H54 (cell line): ENCODE results near the gene RASSF5.
A peak's percentile ranks its signal among the peaks of the same experiment; 100 is the strongest.

ENCODE experiments used
- DNase-seq: peaks from one replicate; pipeline ENCODE4 v3.0.0; 2011; ENCODE audit warnings: low spot score, mixed read lengths; ENCODE audit not compliant: insufficient read length
- FAIRE-seq: peaks from 3 replicates; lab custom pipeline; 2011; peaks lifted over from hg19 to GRCh38; lab: Jason Lieb, UNC
- POLR2A ChIP-seq: IDR thresholded peaks from 2 replicates; pipeline ENCODE4 v1.6.1; 2011; ENCODE audit warnings: low read depth, mild to moderate bottlenecking, low read length

RASSF5 gene

DNA sequence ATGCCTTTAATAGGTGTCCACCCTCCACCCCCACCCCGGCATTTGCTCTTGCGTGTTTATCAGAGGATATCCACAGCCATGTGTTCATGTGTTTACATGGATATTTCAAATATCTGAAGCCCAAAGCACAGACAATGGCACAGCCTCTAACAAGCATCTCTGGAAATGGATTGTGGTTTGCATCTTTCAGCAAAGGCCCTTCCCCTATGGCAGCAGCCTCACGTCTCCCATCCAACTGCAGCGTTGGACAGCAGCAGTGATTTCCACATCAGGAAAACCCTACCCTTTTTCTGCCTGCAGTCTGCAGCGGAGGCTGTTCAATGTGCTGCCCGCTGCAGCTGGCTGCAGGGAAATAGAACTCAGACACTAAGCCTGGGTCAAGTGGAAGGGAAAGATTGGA, 1.6 kb downstream of the RASSF5 start:
- DNase-seq (no peak), FAIRE-seq (no peak)
- no peak for TF ChIP-seq POLR2A

DNA sequence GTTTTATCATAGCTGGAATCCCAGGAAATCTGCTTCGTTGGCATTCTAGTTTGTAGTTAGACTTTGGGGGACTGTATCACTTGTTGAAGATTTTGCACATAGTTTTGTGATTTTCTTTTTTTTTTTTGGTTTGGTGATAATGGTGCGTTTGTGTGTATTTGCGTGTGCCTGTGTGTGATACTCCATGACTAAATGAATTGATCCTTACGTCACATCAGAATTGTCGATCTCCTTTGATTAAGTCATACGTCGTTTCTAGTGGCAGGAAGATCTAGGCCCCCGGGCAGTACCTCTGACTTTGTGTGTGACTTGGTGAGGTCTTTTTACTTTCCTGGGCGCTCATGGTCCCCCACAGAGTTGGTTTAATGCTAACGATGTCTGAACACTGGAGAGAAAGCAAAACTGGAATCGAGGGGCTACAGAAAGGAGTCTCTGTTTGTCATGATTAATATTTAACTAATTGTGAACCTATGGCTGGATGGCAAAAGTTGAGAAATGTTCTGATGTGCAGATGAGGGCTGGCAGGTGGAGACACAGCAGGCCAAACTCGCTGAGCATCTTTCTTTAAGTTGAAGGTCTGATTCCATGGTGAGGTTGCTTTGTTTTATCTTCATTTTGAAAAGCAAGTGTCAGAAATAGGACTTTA, 2.4 kb downstream of the RASSF5 start:
- no peak for DNase-seq
- no peak for FAIRE-seq
- TF ChIP-seq POLR2A = no peak

DNA sequence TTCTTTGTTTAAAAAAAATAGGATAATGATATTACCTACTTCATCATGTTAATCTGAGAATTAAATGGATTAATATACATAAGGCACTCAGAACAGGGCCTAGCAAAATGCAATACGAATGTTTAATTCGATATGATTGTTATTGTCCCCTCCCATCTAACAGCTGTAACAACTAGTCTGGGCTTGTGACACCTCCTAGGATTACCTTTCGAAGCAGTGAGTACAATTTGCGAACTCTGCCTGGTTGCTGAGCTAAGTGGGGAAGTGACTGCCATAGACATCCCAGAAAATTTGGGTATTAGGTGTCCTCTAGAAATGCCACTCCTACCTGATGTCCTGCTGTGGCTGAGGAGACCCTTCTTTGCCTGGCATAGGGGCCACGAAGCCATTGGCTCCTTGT, 3.0 kb downstream of the RASSF5 start:
- FAIRE-seq (no peak), DNase-seq (no peak)
- TF ChIP-seq POLR2A = no peak

DNA sequence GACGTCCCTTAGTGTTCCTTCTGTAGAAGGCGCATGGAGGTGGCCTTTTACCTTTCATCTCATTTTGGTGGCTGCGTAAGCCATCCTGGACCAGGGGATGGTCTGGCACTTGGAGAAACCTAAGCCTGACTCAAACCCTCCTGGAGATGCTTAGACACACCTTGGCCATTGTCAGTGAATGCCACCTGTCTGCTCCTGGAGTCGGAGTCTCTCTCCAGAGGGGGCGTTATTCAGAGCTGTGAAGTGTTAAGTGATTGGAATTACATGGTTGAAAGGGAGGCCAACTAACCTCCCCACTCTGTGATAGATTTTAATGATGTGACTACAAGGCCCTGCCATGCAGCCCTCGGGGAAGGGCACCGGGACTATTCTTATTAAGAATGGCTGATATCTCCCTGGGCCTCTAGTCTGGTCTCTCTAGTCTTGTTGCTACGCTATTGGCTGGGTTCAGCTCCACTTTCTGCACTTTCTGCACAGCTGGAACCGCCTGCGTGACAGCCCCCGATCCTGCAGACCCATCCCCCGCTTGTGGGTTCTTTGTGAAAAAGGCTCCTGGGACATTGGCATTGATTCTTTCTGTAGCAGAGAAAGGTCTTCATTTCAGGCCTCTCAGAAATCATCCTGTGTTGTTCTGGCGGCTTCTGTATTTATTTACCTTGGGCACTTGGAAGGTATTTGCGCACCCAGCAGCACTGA, 4.2 kb downstream of the RASSF5 start:
- FAIRE-seq = no peak

DNA sequence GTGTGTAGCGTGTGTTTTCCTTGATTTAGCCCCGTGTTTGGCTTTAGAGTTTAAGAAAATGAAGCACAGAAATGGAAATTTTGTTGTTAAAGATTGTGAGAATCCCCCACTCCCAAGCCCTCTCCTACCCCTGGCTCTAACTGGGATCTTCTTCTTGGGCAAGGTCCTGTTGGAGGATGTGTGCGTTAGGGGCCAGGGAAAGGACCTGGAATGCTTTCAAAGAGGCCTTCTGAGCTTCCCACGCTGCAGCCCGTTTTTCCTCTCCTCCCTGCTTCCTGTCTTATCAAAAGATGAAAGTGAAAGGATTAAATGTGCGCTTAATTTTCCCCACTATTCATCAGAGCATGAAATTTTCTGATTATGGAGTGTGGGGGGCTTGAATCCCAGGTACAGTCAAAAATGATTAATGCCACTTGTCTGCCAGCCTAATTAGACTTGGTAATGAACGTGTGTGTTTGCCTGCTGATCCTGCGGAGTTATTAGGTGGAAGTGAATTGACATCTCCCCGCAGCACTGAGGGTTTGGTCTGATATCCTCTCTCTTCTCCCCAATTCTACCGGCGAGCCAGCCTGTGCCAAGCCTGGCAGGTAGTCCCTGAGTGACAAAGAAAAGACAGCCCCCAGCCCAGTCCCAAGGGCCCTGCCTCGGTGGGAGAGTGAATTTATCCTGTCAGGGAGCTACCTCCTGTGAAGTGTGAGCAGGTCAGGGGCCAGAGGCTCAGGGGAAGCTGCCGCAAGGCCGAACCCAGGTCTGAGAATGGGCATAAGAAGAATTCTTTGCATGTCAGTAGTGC, 4.9 kb downstream of the RASSF5 start:
- FAIRE-seq = no peak
- DNase-seq = no peak
- TF ChIP-seq POLR2A = no peak

More for the DNA sequence above, 4.2 kb downstream of the RASSF5 start:
- no peak for DNase-seq
- TF ChIP-seq POLR2A = no peak

DNA sequence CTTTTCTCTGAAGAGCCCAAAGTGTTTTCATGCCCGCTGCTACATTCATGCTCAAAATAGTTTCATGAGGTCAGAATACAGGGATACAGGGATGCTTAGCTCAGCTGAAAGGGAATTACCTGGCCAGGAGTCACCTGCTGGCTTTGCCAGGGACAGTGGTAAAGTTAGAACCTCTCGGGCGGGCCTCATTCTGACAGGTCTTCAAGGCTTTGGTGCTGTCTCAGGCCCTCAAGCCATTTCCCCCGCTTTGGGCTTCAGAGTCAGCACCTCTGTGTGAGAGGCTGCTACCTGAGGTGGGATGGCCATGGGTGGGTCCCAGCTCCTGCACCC, 5.5 kb downstream of the RASSF5 start:
- no peak for DNase-seq
- no peak for TF ChIP-seq POLR2A
- no peak for FAIRE-seq

DNA sequence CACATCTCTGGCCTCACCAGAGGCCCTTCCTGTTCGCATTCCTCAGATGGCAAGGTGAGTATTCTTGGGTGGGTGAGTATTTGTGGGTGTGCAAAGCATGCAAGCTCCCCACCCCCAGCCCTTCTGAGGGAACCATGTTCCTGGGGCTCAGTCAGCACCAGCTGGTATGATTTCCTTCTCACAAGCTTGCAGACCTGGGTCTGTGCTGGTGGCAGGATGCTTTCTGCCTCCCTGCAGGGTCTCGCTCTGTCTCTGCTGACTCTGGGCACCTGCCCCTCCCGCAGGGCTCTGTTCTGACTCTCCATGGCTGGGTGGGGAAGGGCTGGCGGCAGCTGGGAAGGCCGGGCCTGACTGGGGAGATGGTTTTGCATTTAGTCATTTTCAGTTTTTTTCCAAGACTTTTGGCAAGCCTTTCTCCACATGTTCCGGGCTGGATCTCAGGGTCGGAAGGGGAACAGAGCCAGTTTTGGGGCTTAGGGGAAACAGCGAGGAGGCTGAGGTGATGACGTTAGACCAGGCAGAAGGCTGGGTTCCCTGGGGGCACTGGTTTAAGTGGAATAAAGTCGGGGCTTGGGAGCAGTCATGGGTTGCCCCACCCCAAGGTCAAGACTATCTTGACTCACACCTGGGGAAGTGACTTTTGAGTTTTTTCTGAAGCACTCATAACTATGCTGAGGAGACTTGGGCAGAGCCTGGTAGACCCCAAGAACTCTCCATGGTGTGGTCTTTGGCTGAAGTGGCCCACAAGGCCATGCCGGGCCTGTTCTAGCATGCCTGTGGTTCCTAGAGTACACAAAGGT, 6.2 kb downstream of the RASSF5 start:
- FAIRE-seq = no peak
- TF ChIP-seq POLR2A = no peak
- DNase-seq = peak; percentile 84

DNA sequence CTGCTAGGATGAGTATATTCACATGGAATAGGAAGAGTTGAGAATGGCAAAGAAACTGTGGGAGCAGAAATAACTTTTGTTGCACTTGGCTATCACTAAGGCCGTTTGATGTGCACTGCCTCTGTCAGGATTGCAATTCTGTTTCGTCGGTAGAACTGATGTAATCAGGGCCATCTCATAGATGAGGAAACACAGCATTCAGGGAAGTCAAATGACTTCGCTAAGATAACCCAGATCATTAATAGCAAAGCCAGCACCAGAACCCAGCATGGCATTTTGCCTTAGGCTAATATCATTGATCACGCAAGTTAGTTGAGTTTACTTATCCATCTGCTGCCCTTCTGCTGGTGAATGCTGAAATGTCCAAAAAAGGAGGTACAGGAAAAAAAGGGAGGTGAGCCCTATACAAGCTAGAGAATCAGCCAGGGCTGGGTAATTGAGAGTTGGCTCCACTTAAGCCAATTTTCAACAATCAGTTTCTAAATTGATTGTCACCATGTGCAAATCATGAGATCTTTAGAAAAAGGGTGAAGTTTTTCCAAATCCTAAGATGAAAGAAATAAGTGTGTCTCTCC, 7.6 kb downstream of the RASSF5 start:
- no peak for FAIRE-seq
- no peak for DNase-seq
- TF ChIP-seq POLR2A = no peak

DNA sequence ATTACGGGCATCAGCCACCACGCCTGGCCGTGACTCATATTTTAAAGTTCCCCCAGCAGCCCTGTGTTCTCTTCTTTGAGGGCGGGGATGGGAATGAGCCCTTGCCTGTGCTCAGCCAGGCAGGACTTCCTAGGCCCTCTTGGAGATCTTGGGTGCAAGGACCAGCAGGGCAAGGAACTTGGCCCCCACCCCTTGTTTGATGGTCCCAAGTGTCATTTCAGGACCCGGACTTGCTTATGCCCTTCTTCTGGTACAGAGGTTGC, 9.3 kb downstream of the RASSF5 start:
- no peak for FAIRE-seq

DNA sequence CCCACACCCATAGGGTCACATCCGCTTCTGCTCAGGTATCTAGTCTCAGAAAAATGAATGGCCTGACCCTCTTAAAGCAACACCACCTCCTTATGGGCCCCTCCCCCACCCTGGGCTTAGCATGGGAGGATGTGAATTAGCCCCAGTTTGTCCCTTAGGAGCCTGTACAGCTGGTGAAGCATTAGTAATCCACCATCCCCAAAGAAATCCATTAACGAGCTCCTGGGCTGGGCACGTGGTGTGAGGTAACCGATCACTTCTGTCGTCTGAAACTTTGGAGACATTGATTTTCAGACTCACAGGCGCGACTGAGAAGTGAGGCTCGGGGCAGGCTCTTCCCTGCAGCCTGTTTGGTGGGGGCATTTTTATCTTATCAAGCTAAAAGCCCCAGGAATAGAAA, 10.5 kb downstream of the RASSF5 start:
- no peak for FAIRE-seq
- no peak for DNase-seq

More for the DNA sequence above, 9.3 kb downstream of the RASSF5 start:
- no peak for TF ChIP-seq POLR2A
- DNase-seq = no peak

DNA sequence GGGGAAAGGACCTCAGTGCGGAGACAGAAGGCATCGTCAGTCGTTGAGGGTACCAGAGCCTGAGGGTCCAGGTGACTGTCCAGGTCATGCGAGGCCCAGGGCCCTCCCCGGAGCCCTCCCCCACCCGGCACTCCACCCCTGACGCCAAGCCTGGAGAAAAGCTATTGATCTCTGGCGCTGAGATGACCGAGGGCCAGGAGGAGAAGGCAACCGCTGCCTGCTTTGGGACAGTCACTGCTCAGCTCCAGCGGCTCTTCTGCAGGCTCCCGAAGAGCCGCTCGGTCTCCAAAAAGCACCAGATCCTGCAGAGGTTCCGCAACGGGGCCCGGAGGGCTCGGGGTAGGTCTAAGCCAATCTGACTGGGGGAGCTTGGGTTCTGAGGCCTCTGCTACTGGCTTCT, 10.9 kb downstream of the RASSF5 start:
- no peak for FAIRE-seq
- no peak for TF ChIP-seq POLR2A
- no peak for DNase-seq

More for the DNA sequence above, 10.5 kb downstream of the RASSF5 start:
- no peak for TF ChIP-seq POLR2A

DNA sequence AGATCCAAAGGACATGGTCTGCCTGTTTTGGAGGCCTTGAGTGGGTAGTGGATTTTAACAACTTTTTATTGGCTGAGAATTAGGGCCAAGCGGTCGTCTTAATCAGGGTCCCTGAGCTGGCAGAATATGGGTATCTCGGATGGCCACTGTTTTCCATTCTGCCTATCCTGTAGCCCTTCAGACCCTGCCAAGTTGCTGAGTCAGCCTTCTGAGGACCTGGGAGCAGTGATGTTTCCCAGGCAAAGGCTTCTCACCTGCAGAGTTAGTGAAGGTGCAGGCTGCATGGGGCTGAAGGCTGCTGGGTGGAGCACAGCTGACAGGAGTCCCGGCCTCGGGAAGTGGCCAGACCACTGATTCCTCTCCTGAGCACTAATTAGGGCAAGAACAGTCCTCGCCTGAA, 11.4 kb downstream of the RASSF5 start:
- TF ChIP-seq POLR2A = no peak
- FAIRE-seq (no peak), DNase-seq (no peak)

DNA sequence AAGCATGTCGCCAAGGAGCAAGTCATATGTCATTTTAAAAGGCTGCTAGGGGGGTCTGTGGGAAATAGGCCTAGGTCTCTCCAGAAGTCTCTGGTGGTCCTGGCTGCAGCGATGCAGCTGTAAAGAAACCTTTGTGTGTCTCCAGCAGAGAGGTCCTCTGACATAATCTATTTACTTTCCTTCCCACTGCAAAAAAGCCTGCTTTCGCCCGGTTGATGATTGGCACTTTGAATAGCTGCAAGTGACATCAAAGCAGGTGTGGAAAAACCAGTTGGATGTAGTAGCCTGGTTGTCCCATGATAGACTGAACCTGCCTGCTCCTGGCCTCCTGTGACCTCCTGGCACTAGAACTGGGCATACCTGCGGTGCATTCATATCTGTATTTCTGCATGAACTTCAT, 13.8 kb downstream of the RASSF5 start:
- no peak for TF ChIP-seq POLR2A
- no peak for DNase-seq
- no peak for FAIRE-seq
